HEK293 (cell line): ENCODE data around the gene ZBTB37.
"Not testable (repeated sequence)": the region's sequence is repeated elsewhere in the genome, so short reads cannot be mapped to it uniquely, and the experiment has no call there.

Source experiments
- CTCF ChIA-PET: fragments of 350-600 bp; formaldehyde crosslinking; extraction: SDS; loops from one replicate; lab custom pipeline; 2021; ENCODE audit warnings: antibody characterized with exemption; lab: Yijun Ruan, JAX
- POLR2A ChIA-PET: fragments of 300-600 bp; formaldehyde crosslinking; extraction: SDS; loops from one replicate; lab custom pipeline; 2020; ENCODE audit warnings: antibody characterized with exemption, inconsistent platforms; lab: Yijun Ruan, JAX
- H3K27ac ChIP-seq: fragments of 200-500 bp; sonication (Bioruptor generic); 2 replicates; pipeline ENCODE4 v1.5.1; 2014; ENCODE audit warnings: low read depth, low read length, control low read depth, inconsistent platforms; ENCODE audit errors: extremely low read depth
- H3K36me3 ChIP-seq, 2 experiments: fragments of 200-500 bp in 1 of 2; sonication (Bioruptor generic) in 1 of 2; 1 replicate in 1 of 2; 2 replicates in 1 of 2; pipeline ENCODE4 v1.5.1; 2014 to 2017; ENCODE audit warnings: inconsistent platforms in 2 of 2, low read length in 2 of 2; ENCODE audit not compliant: control insufficient read depth in 2 of 2, insufficient read depth in 1 of 2
- H3K4me1 ChIP-seq: fragments of 200-500 bp; sonication (Bioruptor generic); 2 replicates; pipeline ENCODE4 v1.5.1; 2014; ENCODE audit warnings: mild to moderate bottlenecking, low read length, inconsistent platforms; ENCODE audit not compliant: control insufficient read depth, insufficient read depth
- H3K4me3 ChIP-seq: 2 replicates; pipeline ENCODE4 v1.5.1; 2011; ENCODE audit warnings: low read depth, mild to moderate bottlenecking, control low read depth, low read length, moderate library complexity
- H3K9me3 ChIP-seq: fragments of 200-500 bp; sonication (Bioruptor generic); 2 replicates; pipeline ENCODE4 v1.5.1; 2014; ENCODE audit warnings: low read depth, low read length, inconsistent platforms; ENCODE audit not compliant: control insufficient read depth, insufficient read depth
- SALL2 ChIP-seq: fragments of 450-650 bp; formaldehyde crosslinking; IDR thresholded peaks from 2 replicates; pipeline ENCODE4 v1.5.0; 2017; ENCODE audit warnings: missing biosample characterization, mild to moderate bottlenecking, missing genetic modification characterization, borderline replicate concordance
- ZBTB8A ChIP-seq: fragments of 450-650 bp; formaldehyde crosslinking; IDR thresholded peaks from 2 replicates; pipeline ENCODE4 v1.5.1; 2016; ENCODE audit warnings: missing biosample characterization, missing genetic modification characterization
- ZNF16 ChIP-seq: fragments of 450-650 bp; formaldehyde crosslinking; IDR thresholded peaks from 2 replicates; pipeline ENCODE4 v1.5.1; 2016; ENCODE audit warnings: low read depth, missing biosample characterization, missing genetic modification characterization
- ZNF19 ChIP-seq: fragments of 450-650 bp; formaldehyde crosslinking; IDR thresholded peaks from 2 replicates; pipeline ENCODE4; 2016; ENCODE audit warnings: missing biosample characterization, missing genetic modification characterization, low read depth
- ZNF221 ChIP-seq: fragments of 450-650 bp; formaldehyde crosslinking; IDR thresholded peaks from 2 replicates; pipeline ENCODE4 v1.5.1; 2017; ENCODE audit warnings: missing biosample characterization, missing genetic modification characterization, borderline replicate concordance
- ZNF311 ChIP-seq: fragments of 450-650 bp; formaldehyde crosslinking; IDR thresholded peaks from 2 replicates; pipeline ENCODE4 v1.5.1; 2017; ENCODE audit warnings: missing biosample characterization, missing genetic modification characterization, borderline replicate concordance
- ZNF529 ChIP-seq: fragments of 450-650 bp; formaldehyde crosslinking; IDR thresholded peaks from 2 replicates; pipeline ENCODE4 v1.5.1; 2017; ENCODE audit warnings: missing genetic modification characterization, missing biosample characterization; ENCODE audit not compliant: insufficient replicate concordance
- ZNF571 ChIP-seq: fragments of 450-650 bp; formaldehyde crosslinking; IDR thresholded peaks from 2 replicates; pipeline ENCODE4 v1.5.0; 2017; ENCODE audit warnings: missing biosample characterization, missing genetic modification characterization
- ZNF777 ChIP-seq: fragments of 450-650 bp; formaldehyde crosslinking; IDR thresholded peaks from 2 replicates; pipeline ENCODE4 v1.5.1; 2017; ENCODE audit warnings: missing biosample characterization, missing genetic modification characterization, borderline replicate concordance
- ZNF843 ChIP-seq: fragments of 450-650 bp; formaldehyde crosslinking; IDR thresholded peaks from 2 replicates; pipeline ENCODE4 v1.5.1; 2016; ENCODE audit warnings: missing biosample characterization, missing genetic modification characterization
- TF ChIP-seq, protein P1 (sequence below): fragments of 450-650 bp; formaldehyde crosslinking; IDR thresholded peaks from 2 replicates; pipeline ENCODE4 v1.5.1; 2016; ENCODE audit warnings: missing biosample characterization, missing genetic modification characterization
- TF ChIP-seq, protein P2 (sequence below): fragments of 450-650 bp; formaldehyde crosslinking; IDR thresholded peaks from 2 replicates; pipeline ENCODE4 v1.5.1; 2016; ENCODE audit warnings: missing biosample characterization, missing genetic modification characterization
- TF ChIP-seq, protein P3 (sequence below): fragments of 450-650 bp; IDR thresholded peaks from 2 replicates; pipeline ENCODE4 v1.5.1; 2018; ENCODE audit warnings: missing biosample characterization, missing genetic modification characterization
- TF ChIP-seq, protein P4 (sequence below): fragments of 450-650 bp; formaldehyde crosslinking; IDR thresholded peaks from 2 replicates; pipeline ENCODE4 v1.5.1; 2017; ENCODE audit warnings: missing biosample characterization, missing genetic modification characterization

Gene ZBTB37

DNA sequence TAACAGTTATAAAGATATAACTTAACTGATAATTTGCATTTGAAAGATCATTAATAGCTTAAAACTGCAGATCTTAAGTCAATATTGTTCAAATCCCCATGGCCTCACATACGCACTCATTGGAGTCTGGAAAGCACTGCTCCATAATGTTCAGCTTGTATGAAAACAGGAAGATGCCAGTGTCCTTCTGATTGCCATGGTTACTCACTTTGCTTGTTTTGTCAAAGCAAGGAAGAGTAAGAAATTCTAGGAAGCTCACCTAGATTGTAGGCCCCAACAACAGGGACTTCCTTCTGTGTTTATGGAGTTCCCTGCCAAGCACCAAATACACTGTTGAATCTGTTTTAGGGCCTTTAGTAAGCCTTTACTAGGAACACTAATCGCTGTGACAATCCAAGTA is 11.3 kb upstream of the ZBTB37 start (continued):
- TF ChIP-seq, protein P1, sequence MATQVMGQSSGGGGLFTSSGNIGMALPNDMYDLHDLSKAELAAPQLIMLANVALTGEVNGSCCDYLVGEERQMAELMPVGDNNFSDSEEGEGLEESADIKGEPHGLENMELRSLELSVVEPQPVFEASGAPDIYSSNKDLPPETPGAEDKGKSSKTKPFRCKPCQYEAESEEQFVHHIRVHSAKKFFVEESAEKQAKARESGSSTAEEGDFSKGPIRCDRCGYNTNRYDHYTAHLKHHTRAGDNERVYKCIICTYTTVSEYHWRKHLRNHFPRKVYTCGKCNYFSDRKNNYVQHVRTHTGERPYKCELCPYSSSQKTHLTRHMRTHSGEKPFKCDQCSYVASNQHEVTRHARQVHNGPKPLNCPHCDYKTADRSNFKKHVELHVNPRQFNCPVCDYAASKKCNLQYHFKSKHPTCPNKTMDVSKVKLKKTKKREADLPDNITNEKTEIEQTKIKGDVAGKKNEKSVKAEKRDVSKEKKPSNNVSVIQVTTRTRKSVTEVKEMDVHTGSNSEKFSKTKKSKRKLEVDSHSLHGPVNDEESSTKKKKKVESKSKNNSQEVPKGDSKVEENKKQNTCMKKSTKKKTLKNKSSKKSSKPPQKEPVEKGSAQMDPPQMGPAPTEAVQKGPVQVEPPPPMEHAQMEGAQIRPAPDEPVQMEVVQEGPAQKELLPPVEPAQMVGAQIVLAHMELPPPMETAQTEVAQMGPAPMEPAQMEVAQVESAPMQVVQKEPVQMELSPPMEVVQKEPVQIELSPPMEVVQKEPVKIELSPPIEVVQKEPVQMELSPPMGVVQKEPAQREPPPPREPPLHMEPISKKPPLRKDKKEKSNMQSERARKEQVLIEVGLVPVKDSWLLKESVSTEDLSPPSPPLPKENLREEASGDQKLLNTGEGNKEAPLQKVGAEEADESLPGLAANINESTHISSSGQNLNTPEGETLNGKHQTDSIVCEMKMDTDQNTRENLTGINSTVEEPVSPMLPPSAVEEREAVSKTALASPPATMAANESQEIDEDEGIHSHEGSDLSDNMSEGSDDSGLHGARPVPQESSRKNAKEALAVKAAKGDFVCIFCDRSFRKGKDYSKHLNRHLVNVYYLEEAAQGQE (tag by site-specific recombination), result no peak
- TF ChIP-seq, all 188 proteins: peak for 0

DNA sequence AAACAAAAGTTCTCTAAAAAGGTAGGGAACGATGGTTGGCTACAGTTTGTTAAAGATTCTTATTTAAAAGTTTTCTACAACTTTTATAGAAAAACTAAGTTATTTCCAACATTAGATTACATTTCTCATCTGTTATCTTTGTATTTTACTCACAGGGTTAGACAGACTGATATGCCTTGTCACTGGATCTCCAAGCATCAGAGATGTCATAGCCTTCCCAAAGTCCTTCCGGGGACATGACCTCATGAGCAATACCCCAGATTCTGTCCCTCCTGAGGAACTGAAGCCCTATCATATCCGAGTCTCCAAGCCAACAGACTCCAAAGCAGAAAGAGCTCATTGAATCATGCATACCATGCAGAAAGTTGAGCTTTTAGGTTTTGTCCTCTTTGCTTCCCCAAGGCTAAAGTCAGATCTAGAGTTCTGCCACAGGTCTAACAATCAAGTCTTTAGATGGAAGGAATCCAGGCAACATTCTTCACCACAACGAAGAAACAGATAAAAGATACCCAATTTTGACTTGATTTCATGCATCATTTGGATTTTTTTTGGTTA is 10.7 kb upstream of the ZBTB37 start:
- Histone ChIP-seq H3K36me3 (peaks cover 30 to 83% of the 10 kb centered on the region in 2 experiments), H3K9me3 (no peaks in the 10 kb centered on the region)
- TF ChIP-seq ZNF19, result no peak
- no peak for TF ChIP-seq ZNF311 (tag by site-specific recombination)
- TF ChIP-seq ZBTB8A (tag by site-specific recombination), result no peak
- TF ChIP-seq, all 188 proteins: peak for 0
- Histone ChIP-seq H3K27ac (no peak overlapping the region), H3K4me1 (no peaks in the 10 kb centered on the region), H3K4me3 (no peak overlapping the region)
- ChIA-PET CTCF (no interaction called here), POLR2A (interaction anchor here (1.4 kb wide), 1 partner anchor 11 kb away, joined by 6 read pairs; the partner anchor contains the start of genes GAS5 and ZBTB37)

DNA sequence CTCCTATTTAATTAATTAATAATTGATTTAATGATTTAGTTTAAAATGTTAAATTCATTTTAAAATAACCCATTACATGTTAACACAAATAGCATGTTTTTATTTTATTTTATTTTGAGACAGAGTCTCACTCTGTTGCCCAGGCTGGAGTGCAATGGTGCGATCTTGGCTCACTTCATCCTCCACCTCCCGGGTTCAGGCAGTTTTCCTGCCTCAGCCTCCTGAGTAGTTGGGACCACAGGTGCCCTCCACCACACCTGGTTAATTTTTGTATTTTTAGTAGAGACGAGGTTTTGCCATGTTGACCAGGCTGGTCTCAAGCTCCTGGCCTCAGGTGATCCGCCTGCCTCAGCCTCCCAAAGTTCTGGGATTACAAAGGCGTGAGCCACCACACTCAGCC is 8.6 kb upstream of the ZBTB37 start:
- H3K27ac ChIP-seq, POLR2A ChIA-PET, H3K4me1 ChIP-seq, H3K9me3 ChIP-seq, H3K4me3 ChIP-seq: not testable (repeated sequence)
- CTCF ChIA-PET, result interaction anchor here (0.7 to 1.0 kb wide), 2 partner anchors 10 to 440 kb away, joined by 3 read pairs; no protein-coding TSS in a partner anchor
- peaks cover 28 to 84% of the 10 kb centered on the region in 2 experiments for H3K36me3 ChIP-seq

DNA sequence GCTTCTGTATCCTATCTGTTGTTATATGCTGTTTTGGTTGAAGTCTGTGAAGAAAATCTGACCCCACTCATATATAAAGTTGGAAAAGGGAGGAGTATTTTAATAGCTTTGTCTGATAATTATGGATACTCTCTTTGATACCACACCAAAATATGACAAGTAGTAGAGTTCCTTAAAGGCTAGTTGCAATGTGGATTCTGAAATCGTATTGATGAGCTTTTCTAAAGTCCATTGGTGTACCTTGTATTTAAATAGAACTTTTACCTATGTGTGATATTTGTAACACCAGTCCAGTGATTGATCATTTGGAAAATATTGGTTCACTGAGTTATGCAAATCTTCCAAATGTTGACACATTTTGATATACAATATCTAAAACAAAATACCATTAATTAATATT is 8.1 kb upstream of the ZBTB37 start:
- Histone ChIP-seq H3K27ac (no peak overlapping the region), H3K4me1 (no peaks in the 10 kb centered on the region), H3K9me3 (no peaks in the 10 kb centered on the region), H3K4me3 (no peak overlapping the region), H3K36me3 (peaks cover 32 to 86% of the 10 kb centered on the region in 2 experiments)
- TF ChIP-seq SALL2 (no peak), ZNF777 (tag by site-specific recombination) (no peak), ZNF529 (tag by site-specific recombination) (no peak), ZNF221 (tag by site-specific recombination) (no peak), ZNF571 (tag by site-specific recombination) (no peak), ZNF16 (tag by site-specific recombination) (no peak), ZNF843 (tag by site-specific recombination) (no peak)
- TF ChIP-seq, protein P2, sequence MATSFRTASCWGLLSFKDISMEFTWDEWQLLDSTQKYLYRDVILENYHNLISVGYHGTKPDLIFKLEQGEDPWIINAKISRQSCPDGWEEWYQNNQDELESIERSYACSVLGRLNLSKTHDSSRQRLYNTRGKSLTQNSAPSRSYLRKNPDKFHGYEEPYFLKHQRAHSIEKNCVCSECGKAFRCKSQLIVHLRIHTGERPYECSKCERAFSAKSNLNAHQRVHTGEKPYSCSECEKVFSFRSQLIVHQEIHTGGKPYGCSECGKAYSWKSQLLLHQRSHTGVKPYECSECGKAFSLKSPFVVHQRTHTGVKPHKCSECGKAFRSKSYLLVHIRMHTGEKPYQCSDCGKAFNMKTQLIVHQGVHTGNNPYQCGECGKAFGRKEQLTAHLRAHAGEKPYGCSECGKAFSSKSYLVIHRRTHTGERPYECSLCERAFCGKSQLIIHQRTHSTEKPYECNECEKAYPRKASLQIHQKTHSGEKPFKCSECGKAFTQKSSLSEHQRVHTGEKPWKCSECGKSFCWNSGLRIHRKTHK (tag by site-specific recombination), result no peak
- TF ChIP-seq, protein P3, sequence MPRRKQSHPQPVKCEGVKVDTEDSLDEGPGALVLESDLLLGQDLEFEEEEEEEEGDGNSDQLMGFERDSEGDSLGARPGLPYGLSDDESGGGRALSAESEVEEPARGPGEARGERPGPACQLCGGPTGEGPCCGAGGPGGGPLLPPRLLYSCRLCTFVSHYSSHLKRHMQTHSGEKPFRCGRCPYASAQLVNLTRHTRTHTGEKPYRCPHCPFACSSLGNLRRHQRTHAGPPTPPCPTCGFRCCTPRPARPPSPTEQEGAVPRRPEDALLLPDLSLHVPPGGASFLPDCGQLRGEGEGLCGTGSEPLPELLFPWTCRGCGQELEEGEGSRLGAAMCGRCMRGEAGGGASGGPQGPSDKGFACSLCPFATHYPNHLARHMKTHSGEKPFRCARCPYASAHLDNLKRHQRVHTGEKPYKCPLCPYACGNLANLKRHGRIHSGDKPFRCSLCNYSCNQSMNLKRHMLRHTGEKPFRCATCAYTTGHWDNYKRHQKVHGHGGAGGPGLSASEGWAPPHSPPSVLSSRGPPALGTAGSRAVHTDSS (tag by site-specific recombination), result no peak
- TF ChIP-seq, protein P4, sequence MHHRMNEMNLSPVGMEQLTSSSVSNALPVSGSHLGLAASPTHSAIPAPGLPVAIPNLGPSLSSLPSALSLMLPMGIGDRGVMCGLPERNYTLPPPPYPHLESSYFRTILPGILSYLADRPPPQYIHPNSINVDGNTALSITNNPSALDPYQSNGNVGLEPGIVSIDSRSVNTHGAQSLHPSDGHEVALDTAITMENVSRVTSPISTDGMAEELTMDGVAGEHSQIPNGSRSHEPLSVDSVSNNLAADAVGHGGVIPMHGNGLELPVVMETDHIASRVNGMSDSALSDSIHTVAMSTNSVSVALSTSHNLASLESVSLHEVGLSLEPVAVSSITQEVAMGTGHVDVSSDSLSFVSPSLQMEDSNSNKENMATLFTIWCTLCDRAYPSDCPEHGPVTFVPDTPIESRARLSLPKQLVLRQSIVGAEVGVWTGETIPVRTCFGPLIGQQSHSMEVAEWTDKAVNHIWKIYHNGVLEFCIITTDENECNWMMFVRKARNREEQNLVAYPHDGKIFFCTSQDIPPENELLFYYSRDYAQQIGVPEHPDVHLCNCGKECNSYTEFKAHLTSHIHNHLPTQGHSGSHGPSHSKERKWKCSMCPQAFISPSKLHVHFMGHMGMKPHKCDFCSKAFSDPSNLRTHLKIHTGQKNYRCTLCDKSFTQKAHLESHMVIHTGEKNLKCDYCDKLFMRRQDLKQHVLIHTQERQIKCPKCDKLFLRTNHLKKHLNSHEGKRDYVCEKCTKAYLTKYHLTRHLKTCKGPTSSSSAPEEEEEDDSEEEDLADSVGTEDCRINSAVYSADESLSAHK (tag by site-specific recombination), result no peak
- ChIA-PET POLR2A (interaction anchor here (0.8 to 1.2 kb wide), 2 partner anchors 16 to 145 kb away, joined by 3 to 6 read pairs; partner anchors contain the start of gene KLHL20), CTCF (interaction anchor here (0.7 to 1.5 kb wide), 3 partner anchors 9 to 440 kb away, joined by 3 read pairs; no protein-coding TSS in a partner anchor)
